IMR-90 (cell line): ENCODE data around the gene PCP4L1. TPM values are rescaled to one million over a fixed set of nuclear protein-coding genes. Genes with fewer than 3 reads are reported as not detected.

Experiments used
- ATAC-seq: fragments of 200-7000 bp; cut with Tn5 transposase; 2 replicates; pipeline ENCODE4 v1.9.1; 2020; ENCODE audit warnings: low read depth, mild to moderate bottlenecking, moderate library complexity
- BruUV-seq: library from RNA; stranded (reverse); fragments of 400-500 nt; replicated peaks from 2 replicates; lab custom pipeline; 2021; lab: Mats Ljungman, UMichigan
- CTCF ChIA-PET: fragments of 300-600 bp; formaldehyde crosslinking; extraction: SDS; loops from one replicate; lab custom pipeline; 2021; ENCODE audit warnings: antibody characterized with exemption; lab: Yijun Ruan, JAX
- POLR2A ChIA-PET: fragments of 300-600 bp; sonication (Branson Sonifier 250); formaldehyde crosslinking; loops from one replicate; lab custom pipeline; 2022; ENCODE audit warnings: antibody characterized with exemption; ENCODE audit not compliant: unreplicated experiment; lab: Charles Lee
- DNase-seq: peaks from one replicate; pipeline ENCODE4 v3.0.0; 2013
- H2AFZ ChIP-seq: replicated peaks from 2 replicates; pipeline ENCODE3; 2013; ENCODE audit warnings: low read length, mild to moderate bottlenecking; ENCODE audit not compliant: poor library complexity
- H2AK5ac ChIP-seq: 2 replicates; pipeline ENCODE4 v1.6.1; 2013; ENCODE audit warnings: low read depth, low read length, inconsistent platforms
- H2AK9ac ChIP-seq: replicated peaks from 2 replicates; pipeline ENCODE3; 2013; ENCODE audit warnings: mild to moderate bottlenecking, low read depth, low read length, moderate library complexity; ENCODE audit not compliant: poor library complexity
- H2BK120ac ChIP-seq: 2 replicates; pipeline ENCODE4 v1.6.1; 2013; ENCODE audit warnings: low read depth, low read length, inconsistent platforms
- H2BK15ac ChIP-seq: 3 replicates; pipeline ENCODE4 v1.6.1; 2013; ENCODE audit warnings: low read depth, low read length, inconsistent platforms
- H2BK20ac ChIP-seq: 2 replicates; pipeline ENCODE4 v1.6.1; 2013; ENCODE audit warnings: low read depth, mild to moderate bottlenecking, inconsistent platforms, low read length, moderate library complexity
- H2BK5ac ChIP-seq: 2 replicates; pipeline ENCODE4 v1.6.1; 2013; ENCODE audit warnings: mild to moderate bottlenecking, low read depth, low read length, inconsistent platforms; ENCODE audit not compliant: poor library complexity, severe bottlenecking
- H3K14ac ChIP-seq: replicated peaks from 2 replicates; pipeline ENCODE4 v1.6.1; 2013; ENCODE audit warnings: low read depth, low read length, inconsistent platforms
- H3K18ac ChIP-seq: 2 replicates; pipeline ENCODE4 v1.6.1; 2013; ENCODE audit warnings: low read depth, low read length, control low read depth
- H3K23ac ChIP-seq: 2 replicates; pipeline ENCODE4 v1.6.1; 2013; ENCODE audit warnings: low read depth, low read length, inconsistent platforms
- H3K27ac ChIP-seq: 2 replicates; pipeline ENCODE4 v1.5.1; 2013; ENCODE audit warnings: mild to moderate bottlenecking, control low read depth, low read length; ENCODE audit not compliant: insufficient read depth
- H3K27me3 ChIP-seq: 2 replicates; pipeline ENCODE4 v1.6.1; 2013; ENCODE audit warnings: low read length; ENCODE audit not compliant: control insufficient read depth, insufficient read depth
- H3K36me3 ChIP-seq: 2 replicates; pipeline ENCODE4 v1.6.1; 2013; ENCODE audit warnings: low read length, mixed read lengths; ENCODE audit not compliant: control insufficient read depth, insufficient read depth
- H3K4ac ChIP-seq: 2 replicates; pipeline ENCODE4 v1.6.1; 2013; ENCODE audit warnings: low read depth, low read length, inconsistent platforms
- H3K4me1 ChIP-seq: 2 replicates; pipeline ENCODE4 v1.6.1; 2013; ENCODE audit warnings: low read length, mixed read lengths; ENCODE audit not compliant: control insufficient read depth, insufficient read depth
- H3K4me2 ChIP-seq: 2 replicates; pipeline ENCODE4 v1.6.1; 2013; ENCODE audit warnings: low read depth, mild to moderate bottlenecking, control low read depth, low read length, moderate library complexity
- H3K4me3 ChIP-seq: 2 replicates; pipeline ENCODE4 v1.5.1; 2013; ENCODE audit warnings: low read depth, mild to moderate bottlenecking, control low read depth, low read length, moderate library complexity; ENCODE audit not compliant: insufficient read depth
- H3K56ac ChIP-seq: 2 replicates; pipeline ENCODE4 v1.6.1; 2013; ENCODE audit warnings: low read length, inconsistent platforms; ENCODE audit not compliant: insufficient read depth; ENCODE audit errors: extremely low read depth
- H3K79me1 ChIP-seq, 2 experiments: 2 replicates each; pipeline ENCODE4 v1.6.1; 2013; ENCODE audit warnings: low read length in 2 of 2, inconsistent platforms in 1 of 2, low read depth in 1 of 2
- H3K9ac ChIP-seq: 2 replicates; pipeline ENCODE4 v1.6.1; 2013; ENCODE audit warnings: low read depth, low read length, control low read depth
- H3K9me1 ChIP-seq: 2 replicates; pipeline ENCODE4 v1.6.1; 2013; ENCODE audit warnings: low read length, inconsistent platforms; ENCODE audit not compliant: insufficient read depth
- H3K9me3 ChIP-seq: 2 replicates; pipeline ENCODE4 v1.6.1; 2013; ENCODE audit warnings: low read length; ENCODE audit not compliant: control insufficient read depth, insufficient read depth
- H4K20me1 ChIP-seq: 2 replicates; pipeline ENCODE4 v1.6.1; 2013; ENCODE audit warnings: low read length, inconsistent platforms; ENCODE audit not compliant: insufficient read depth
- H4K5ac ChIP-seq: 2 replicates; pipeline ENCODE4 v1.6.1; 2013; ENCODE audit warnings: mild to moderate bottlenecking, low read depth, low read length, control low read depth
- H4K8ac ChIP-seq, 2 experiments: 2 replicates each; pipeline ENCODE4 v1.6.1; 2013; ENCODE audit warnings: low read depth in 2 of 2, low read length in 2 of 2, control low read depth in 1 of 2, inconsistent platforms in 1 of 2
- H4K91ac ChIP-seq: 2 replicates; pipeline ENCODE4 v1.6.1; 2013; ENCODE audit warnings: low read depth, low read length, inconsistent platforms; ENCODE audit not compliant: insufficient read depth
- BHLHE40 ChIP-seq: fragments of 150-350 bp; IDR thresholded peaks from 2 replicates; pipeline ENCODE4 v1.6.1; 2016; ENCODE audit warnings: mild to moderate bottlenecking, low read depth, low read length
- CEBPB ChIP-seq: IDR thresholded peaks from 2 replicates; pipeline ENCODE4 v1.6.1; 2012; ENCODE audit warnings: low read depth, low read length, improper control_type of control experiment
- CHD1 ChIP-seq: IDR thresholded peaks from 2 replicates; pipeline ENCODE4 v1.6.1; 2012; ENCODE audit warnings: low read depth, low read length, improper control_type of control experiment
- FOS ChIP-seq: fragments of 150-350 bp; IDR thresholded peaks from 2 replicates; pipeline ENCODE4 v1.6.1; 2016; ENCODE audit warnings: low read depth, low read length
- MAFK ChIP-seq: IDR thresholded peaks from 2 replicates; pipeline ENCODE4 v1.6.1; 2012; ENCODE audit warnings: low read depth, low read length, improper control_type of control experiment
- MAZ ChIP-seq: IDR thresholded peaks from 2 replicates; pipeline ENCODE4 v1.6.1; 2012; ENCODE audit warnings: low read depth, mild to moderate bottlenecking, low read length, improper control_type of control experiment, moderate library complexity, borderline replicate concordance
- MXI1 ChIP-seq: IDR thresholded peaks from 2 replicates; pipeline ENCODE4 v1.6.1; 2012; ENCODE audit warnings: low read depth, mild to moderate bottlenecking, low read length, moderate library complexity, borderline replicate concordance
- NFE2L2 ChIP-seq: fragments of 150-350 bp; IDR thresholded peaks from 2 replicates; pipeline ENCODE4 v1.6.1; 2016; ENCODE audit warnings: low read depth, mild to moderate bottlenecking, low read length
- POLR2A ChIP-seq: IDR thresholded peaks from 2 replicates; pipeline ENCODE4 v1.6.1; 2012; ENCODE audit warnings: mild to moderate bottlenecking, low read depth, low read length
- RAD21 ChIP-seq: IDR thresholded peaks from 2 replicates; pipeline ENCODE4 v1.6.1; 2012; ENCODE audit warnings: low read length, improper control_type of control experiment
- RCOR1 ChIP-seq: IDR thresholded peaks from 2 replicates; pipeline ENCODE4 v1.6.1; 2012; ENCODE audit warnings: mild to moderate bottlenecking, low read length, improper control_type of control experiment; ENCODE audit not compliant: insufficient replicate concordance
- RFX5 ChIP-seq: IDR thresholded peaks from 2 replicates; pipeline ENCODE4 v1.8.0; 2012; ENCODE audit warnings: low read depth, mild to moderate bottlenecking, low read length, moderate library complexity
- SMC3 ChIP-seq: fragments of 150-350 bp; IDR thresholded peaks from 2 replicates; pipeline ENCODE4 v1.6.1; 2016; ENCODE audit warnings: low read depth, mild to moderate bottlenecking, antibody characterized with exemption, low read length, moderate library complexity
- WGBS, 2 experiments: methylation state at CpG; one replicate each; pipeline versions ENCODE4 v1.1.5 to v1.1.7; 2013; ENCODE audit warnings: missing lambda C conversion rate in 2 of 2; ENCODE audit not compliant: insufficient read length in 1 of 2; ENCODE audit errors: extremely low coverage in 2 of 2; 5-methylcytosine and 5-hydroxymethylcytosine counted together
- dilution Hi-C: fragments of 300-500 bp; cut with HindIII; formaldehyde crosslinking; loops from one replicate; pipeline ENCODE4 v1.14.3; 2018; ENCODE audit warnings: low sequenced_read_pairs; ENCODE audit not compliant: unreplicated experiment
- in situ Hi-C: fragments of 300-500 bp; cut with MboI; formaldehyde crosslinking; loops from 3 replicates; pipeline ENCODE4 v1.14.3; 2019; ENCODE audit warnings: low sequenced_read_pairs, inconsistent platforms, mixed read lengths
- intact Hi-C: fragments of 100-400 bp; cut with micrococcal nuclease; formaldehyde crosslinking; loops from 2 replicates; pipeline ENCODE4 v1.10.0; 2022
- polyA plus RNA-seq, 3 experiments: library from polyadenylated mRNA; depleted of rRNA; stranded (reverse); fragments of >200 nt; gene quantifications; 2 replicates each; pipeline ENCODE4 v1.2.3, GENCODE V29; 2012; ENCODE audit warnings: low replicate concordance in 1 of 3
- total RNA-seq: library from RNA; depleted of rRNA; stranded (reverse); fragments of >200 nt; gene quantifications from 2 replicates; pipeline ENCODE4 v1.2.3, GENCODE V29; 2012
- TF ChIP-seq, protein P1 (sequence below): fragments of 150-350 bp; IDR thresholded peaks from 2 replicates; pipeline ENCODE4 v1.6.1; 2016; ENCODE audit warnings: low read depth, mild to moderate bottlenecking, low read length, moderate library complexity, borderline replicate concordance
- TF ChIP-seq, protein P2 (sequence below): fragments of 150-350 bp; IDR thresholded peaks from 2 replicates; pipeline ENCODE4 v1.6.1; 2017; ENCODE audit warnings: mild to moderate bottlenecking, antibody characterized with exemption, low read length, low read depth
- TF ChIP-seq, protein P3 (sequence below): conservative IDR thresholded peaks from 2 replicates; pipeline ENCODE4 v1.5.1; 2012; ENCODE audit warnings: mild to moderate bottlenecking, low read depth, low read length, improper control_type of control experiment

Gene PCP4L1
- total and polyA plus RNA-seq, 2 of the 4 experiments (the other 2 are of a cell fraction) = not detected

DNA sequence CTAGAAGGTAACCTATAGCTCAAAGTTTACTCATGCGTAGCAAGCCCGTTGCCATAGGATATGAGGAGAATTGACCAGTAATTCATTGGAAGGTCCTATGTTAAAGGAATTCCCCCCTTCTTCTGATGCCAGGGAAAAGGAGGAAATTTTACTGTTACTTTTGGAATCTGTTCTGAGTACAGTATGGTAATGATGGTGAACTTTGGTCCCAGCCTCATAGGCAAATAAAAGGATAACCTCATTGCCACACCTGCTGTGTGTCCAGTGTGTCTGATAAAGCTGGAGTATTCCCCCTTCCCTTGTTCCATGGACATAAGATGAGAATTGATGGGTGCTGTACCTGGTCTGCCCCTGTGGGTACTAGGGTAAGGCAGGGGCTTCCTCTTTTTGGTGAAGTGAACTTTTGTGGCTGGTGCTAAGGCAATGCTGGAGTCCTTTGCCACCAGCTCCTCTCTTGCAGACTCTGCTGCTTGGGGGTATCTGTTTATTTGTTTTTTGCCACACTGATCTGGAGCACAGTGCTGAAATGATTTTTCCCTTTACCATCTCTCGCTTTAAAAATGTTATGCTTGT lies 29.0 kb downstream of the PCP4L1 start:
- Histone ChIP-seq H2BK20ac (no peak overlapping the region), H4K20me1 (no peaks in the 10 kb centered on the region), H3K4ac (no peak overlapping the region), H4K5ac (no peak overlapping the region), H2BK5ac (no peak overlapping the region), H3K4me2 (no peak overlapping the region), H3K27ac (no peak overlapping the region), H3K14ac (no peak overlapping the region), H3K9me1 (no peaks in the 10 kb centered on the region), H3K79me1 (no peaks in the 10 kb centered on the region), H3K27me3 (peaks cover 19% of the 10 kb centered on the region), H4K8ac (no peak overlapping the region), H2AK9ac (no peak overlapping the region), H2AK5ac (no peak overlapping the region), H4K91ac (no peak overlapping the region), H3K9me3 (no peaks in the 10 kb centered on the region), H2BK120ac (no peak overlapping the region), H3K4me3 (no peak overlapping the region), H3K56ac (no peak overlapping the region), H3K9ac (no peak overlapping the region), H3K23ac (no peak overlapping the region), H3K36me3 (no peaks in the 10 kb centered on the region), H2AFZ (no peak overlapping the region), H3K4me1 (no peaks in the 10 kb centered on the region), H2BK15ac (no peak overlapping the region), H3K18ac (no peak overlapping the region)
- in situ Hi-C loops = no loop called here
- intact Hi-C loops = no loop called here
- BruUV-seq = no TSS peak
- POLR2A ChIA-PET = no interaction called here
- DNase-seq (no peak), ATAC-seq (no peak)
- TF ChIP-seq SMC3 (no peak), CEBPB (no peak), BHLHE40 (no peak), RCOR1 (no peak), RAD21 (no peak), MXI1 (no peak), POLR2A (no peak), NFE2L2 (no peak), RFX5 (no peak), MAFK (no peak), CHD1 (no peak), MAZ (no peak), FOS (no peak)
- TF ChIP-seq, protein P1, sequence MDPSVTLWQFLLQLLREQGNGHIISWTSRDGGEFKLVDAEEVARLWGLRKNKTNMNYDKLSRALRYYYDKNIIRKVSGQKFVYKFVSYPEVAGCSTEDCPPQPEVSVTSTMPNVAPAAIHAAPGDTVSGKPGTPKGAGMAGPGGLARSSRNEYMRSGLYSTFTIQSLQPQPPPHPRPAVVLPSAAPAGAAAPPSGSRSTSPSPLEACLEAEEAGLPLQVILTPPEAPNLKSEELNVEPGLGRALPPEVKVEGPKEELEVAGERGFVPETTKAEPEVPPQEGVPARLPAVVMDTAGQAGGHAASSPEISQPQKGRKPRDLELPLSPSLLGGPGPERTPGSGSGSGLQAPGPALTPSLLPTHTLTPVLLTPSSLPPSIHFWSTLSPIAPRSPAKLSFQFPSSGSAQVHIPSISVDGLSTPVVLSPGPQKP = no peak
- TF ChIP-seq, protein P2, sequence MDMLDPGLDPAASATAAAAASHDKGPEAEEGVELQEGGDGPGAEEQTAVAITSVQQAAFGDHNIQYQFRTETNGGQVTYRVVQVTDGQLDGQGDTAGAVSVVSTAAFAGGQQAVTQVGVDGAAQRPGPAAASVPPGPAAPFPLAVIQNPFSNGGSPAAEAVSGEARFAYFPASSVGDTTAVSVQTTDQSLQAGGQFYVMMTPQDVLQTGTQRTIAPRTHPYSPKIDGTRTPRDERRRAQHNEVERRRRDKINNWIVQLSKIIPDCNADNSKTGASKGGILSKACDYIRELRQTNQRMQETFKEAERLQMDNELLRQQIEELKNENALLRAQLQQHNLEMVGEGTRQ = no peak
- TF ChIP-seq, protein P3, sequence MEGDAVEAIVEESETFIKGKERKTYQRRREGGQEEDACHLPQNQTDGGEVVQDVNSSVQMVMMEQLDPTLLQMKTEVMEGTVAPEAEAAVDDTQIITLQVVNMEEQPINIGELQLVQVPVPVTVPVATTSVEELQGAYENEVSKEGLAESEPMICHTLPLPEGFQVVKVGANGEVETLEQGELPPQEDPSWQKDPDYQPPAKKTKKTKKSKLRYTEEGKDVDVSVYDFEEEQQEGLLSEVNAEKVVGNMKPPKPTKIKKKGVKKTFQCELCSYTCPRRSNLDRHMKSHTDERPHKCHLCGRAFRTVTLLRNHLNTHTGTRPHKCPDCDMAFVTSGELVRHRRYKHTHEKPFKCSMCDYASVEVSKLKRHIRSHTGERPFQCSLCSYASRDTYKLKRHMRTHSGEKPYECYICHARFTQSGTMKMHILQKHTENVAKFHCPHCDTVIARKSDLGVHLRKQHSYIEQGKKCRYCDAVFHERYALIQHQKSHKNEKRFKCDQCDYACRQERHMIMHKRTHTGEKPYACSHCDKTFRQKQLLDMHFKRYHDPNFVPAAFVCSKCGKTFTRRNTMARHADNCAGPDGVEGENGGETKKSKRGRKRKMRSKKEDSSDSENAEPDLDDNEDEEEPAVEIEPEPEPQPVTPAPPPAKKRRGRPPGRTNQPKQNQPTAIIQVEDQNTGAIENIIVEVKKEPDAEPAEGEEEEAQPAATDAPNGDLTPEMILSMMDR = no peak
- WGBS, 2 experiments = no CpG with 5 or more reads among the region's 3 CpGs
- dilution Hi-C loops = no loop called here
- CTCF ChIA-PET = interaction anchor here (0.6 kb wide), 1 partner anchor 280 kb away, joined by 7 read pairs; no protein-coding TSS in a partner anchor
